Measurements from ENCODE around the gene KLHL6. TPM values are rescaled to one million over a fixed set of nuclear protein-coding genes. Genes with fewer than 3 reads are reported as not detected.

Gene KLHL6
- total and polyA plus RNA-seq, 4 donors = 0.42 to 3.8 (median 1.0) TPM

DNA sequence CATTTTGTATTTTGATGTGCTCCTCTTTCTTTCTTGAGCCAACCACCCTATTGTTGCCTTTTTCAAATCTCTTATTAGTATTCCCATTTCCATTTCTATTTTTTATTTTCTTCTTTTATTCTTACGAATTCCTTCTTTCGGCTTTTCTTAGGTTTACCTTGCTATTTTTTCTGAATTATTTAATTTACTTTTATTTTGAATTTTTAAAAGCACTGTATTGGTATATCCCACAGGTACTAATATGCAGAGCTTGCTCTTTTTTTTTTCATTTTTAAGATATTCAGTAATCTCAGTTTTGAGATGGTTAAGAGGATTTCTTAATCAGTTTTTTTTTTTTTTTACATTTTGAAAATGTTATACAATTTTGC lies 108.7 kb downstream of the KLHL6 start:
- H3K27ac ChIP-seq (ENCODE audit: low read depth in 1 of 2, low read length in 2 of 2) = no peak overlapping the region
- 98% methylated on average over 2 of the region's 2 CpGs for WGBS
- peak overlapping the region; percentile 4 to 45 for H3K9ac ChIP-seq (ENCODE audit: low read depth in 1 of 2, low read length in 2 of 2)
- no peaks in the 10 kb centered on the region for H3K27me3 ChIP-seq (ENCODE audit: control insufficient read depth in 4 of 4, insufficient read depth in 4 of 4, low read length in 3 of 4)
- no peak for TF ChIP-seq EGR1 (IDR thresholded peaks at IDR 0.05; ENCODE audit: low read depth in 2 of 2)
- no peak for TF ChIP-seq YY1 (IDR thresholded peaks at IDR 0.05)
- TF ChIP-seq TAF1 (conservative IDR thresholded peaks at IDR 0.05) = no peak
- TF ChIP-seq, protein P1, sequence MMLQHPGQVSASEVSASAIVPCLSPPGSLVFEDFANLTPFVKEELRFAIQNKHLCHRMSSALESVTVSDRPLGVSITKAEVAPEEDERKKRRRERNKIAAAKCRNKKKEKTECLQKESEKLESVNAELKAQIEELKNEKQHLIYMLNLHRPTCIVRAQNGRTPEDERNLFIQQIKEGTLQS (IDR thresholded peaks at IDR 0.05) = no peak
- TF ChIP-seq CTCF (IDR thresholded peaks at IDR 0.05; ENCODE audit: low read depth, low read length, missing input control) = no peak
- no peak for TF ChIP-seq RXRA (IDR thresholded peaks at IDR 0.05)
- no peak for TF ChIP-seq HNF4A (conservative IDR thresholded peaks at IDR 0.05)
- no peak for TF ChIP-seq JUND (IDR thresholded peaks at IDR 0.05)
- no peak for TF ChIP-seq REST (IDR thresholded peaks at IDR 0.05)
- no peak for TF ChIP-seq FOXA1 (IDR thresholded peaks at IDR 0.05)
- TF ChIP-seq FOXA2 (IDR thresholded peaks at IDR 0.05) = no peak
- no peak for DNase-seq (ENCODE audit: low spot score)
- H3K4me1 ChIP-seq (ENCODE audit: control insufficient read depth in 4 of 4, insufficient read depth in 4 of 4, low read length in 3 of 4) = peaks cover 0 to 11% (median 6%) of the 10 kb centered on the region in 4 donors
- peaks cover 3 to 12% (median 4%) of the 10 kb centered on the region in 4 donors for H3K9me3 ChIP-seq (ENCODE audit: control insufficient read depth in 4 of 4, low read length in 3 of 4)
- no peaks in the 10 kb centered on the region for H3K36me3 ChIP-seq (ENCODE audit: control insufficient read depth in 4 of 4, insufficient read depth in 3 of 4, low read depth in 1 of 4, low read length in 3 of 4)
- H3K4me3 ChIP-seq (ENCODE audit: low read depth in 1 of 3, low read length in 3 of 3) = peak overlapping the region in 2 of 3 donors; percentile 68 to 94

GRCh38 chr3:183444748-183445147 lies 110.8 kb downstream of the KLHL6 start:
- Histone ChIP-seq H3K27ac (ENCODE audit: low read depth in 1 of 2, low read length in 2 of 2) (no peak overlapping the region), H3K36me3 (ENCODE audit: control insufficient read depth in 4 of 4, insufficient read depth in 3 of 4, low read depth in 1 of 4, low read length in 3 of 4) (no peaks in the 10 kb centered on the region), H3K4me3 (ENCODE audit: low read depth in 1 of 3, low read length in 3 of 3) (no peak overlapping the region), H3K9me3 (ENCODE audit: control insufficient read depth in 4 of 4, low read length in 3 of 4) (peaks cover 3 to 12% (median 4%) of the 10 kb centered on the region in 4 donors), H3K9ac (ENCODE audit: low read depth in 1 of 2, low read length in 2 of 2) (no peak overlapping the region), H3K27me3 (ENCODE audit: control insufficient read depth in 4 of 4, insufficient read depth in 4 of 4, low read length in 3 of 4) (no peaks in the 10 kb centered on the region), H3K4me1 (ENCODE audit: control insufficient read depth in 4 of 4, insufficient read depth in 4 of 4, low read length in 3 of 4) (peaks cover 0 to 11% (median 6%) of the 10 kb centered on the region in 4 donors)
- no peak for DNase-seq (ENCODE audit: low spot score)
- WGBS = 92% methylated on average over 1 of the region's 1 CpG
- TF ChIP-seq NR2F2 (IDR thresholded peaks at IDR 0.05) (no peak), HNF4G (IDR thresholded peaks at IDR 0.05) (no peak), RXRA (IDR thresholded peaks at IDR 0.05) (no peak), RAD21 (IDR thresholded peaks at IDR 0.05) (no peak), TAF1 (conservative IDR thresholded peaks at IDR 0.05) (no peak), REST (IDR thresholded peaks at IDR 0.05) (no peak), HNF4A (conservative IDR thresholded peaks at IDR 0.05) (no peak), JUND (IDR thresholded peaks at IDR 0.05) (no peak), GABPA (IDR thresholded peaks at IDR 0.05 in 1 of 2, conservative IDR thresholded peaks at IDR 0.05 in 1 of 2) (no peak), ZBTB33 (IDR thresholded peaks at IDR 0.05) (no peak), EGR1 (IDR thresholded peaks at IDR 0.05; ENCODE audit: low read depth in 2 of 2) (no peak), MAX (IDR thresholded peaks at IDR 0.05) (no peak), SP1 (IDR thresholded peaks at IDR 0.05) (no peak), FOXA1 (IDR thresholded peaks at IDR 0.05) (no peak), YY1 (IDR thresholded peaks at IDR 0.05) (no peak)
- TF ChIP-seq, protein P1 (IDR thresholded peaks at IDR 0.05) = no peak

Measured in liver (tissue), 9 donors.